ENCODE results near the gene DTL.
"Not testable (repeated sequence)": the region's sequence is repeated elsewhere in the genome, so short reads cannot be mapped to it uniquely, and the experiment has no call there.

The DTL gene, protein sequence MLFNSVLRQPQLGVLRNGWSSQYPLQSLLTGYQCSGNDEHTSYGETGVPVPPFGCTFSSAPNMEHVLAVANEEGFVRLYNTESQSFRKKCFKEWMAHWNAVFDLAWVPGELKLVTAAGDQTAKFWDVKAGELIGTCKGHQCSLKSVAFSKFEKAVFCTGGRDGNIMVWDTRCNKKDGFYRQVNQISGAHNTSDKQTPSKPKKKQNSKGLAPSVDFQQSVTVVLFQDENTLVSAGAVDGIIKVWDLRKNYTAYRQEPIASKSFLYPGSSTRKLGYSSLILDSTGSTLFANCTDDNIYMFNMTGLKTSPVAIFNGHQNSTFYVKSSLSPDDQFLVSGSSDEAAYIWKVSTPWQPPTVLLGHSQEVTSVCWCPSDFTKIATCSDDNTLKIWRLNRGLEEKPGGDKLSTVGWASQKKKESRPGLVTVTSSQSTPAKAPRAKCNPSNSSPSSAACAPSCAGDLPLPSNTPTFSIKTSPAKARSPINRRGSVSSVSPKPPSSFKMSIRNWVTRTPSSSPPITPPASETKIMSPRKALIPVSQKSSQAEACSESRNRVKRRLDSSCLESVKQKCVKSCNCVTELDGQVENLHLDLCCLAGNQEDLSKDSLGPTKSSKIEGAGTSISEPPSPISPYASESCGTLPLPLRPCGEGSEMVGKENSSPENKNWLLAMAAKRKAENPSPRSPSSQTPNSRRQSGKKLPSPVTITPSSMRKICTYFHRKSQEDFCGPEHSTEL

DNA sequence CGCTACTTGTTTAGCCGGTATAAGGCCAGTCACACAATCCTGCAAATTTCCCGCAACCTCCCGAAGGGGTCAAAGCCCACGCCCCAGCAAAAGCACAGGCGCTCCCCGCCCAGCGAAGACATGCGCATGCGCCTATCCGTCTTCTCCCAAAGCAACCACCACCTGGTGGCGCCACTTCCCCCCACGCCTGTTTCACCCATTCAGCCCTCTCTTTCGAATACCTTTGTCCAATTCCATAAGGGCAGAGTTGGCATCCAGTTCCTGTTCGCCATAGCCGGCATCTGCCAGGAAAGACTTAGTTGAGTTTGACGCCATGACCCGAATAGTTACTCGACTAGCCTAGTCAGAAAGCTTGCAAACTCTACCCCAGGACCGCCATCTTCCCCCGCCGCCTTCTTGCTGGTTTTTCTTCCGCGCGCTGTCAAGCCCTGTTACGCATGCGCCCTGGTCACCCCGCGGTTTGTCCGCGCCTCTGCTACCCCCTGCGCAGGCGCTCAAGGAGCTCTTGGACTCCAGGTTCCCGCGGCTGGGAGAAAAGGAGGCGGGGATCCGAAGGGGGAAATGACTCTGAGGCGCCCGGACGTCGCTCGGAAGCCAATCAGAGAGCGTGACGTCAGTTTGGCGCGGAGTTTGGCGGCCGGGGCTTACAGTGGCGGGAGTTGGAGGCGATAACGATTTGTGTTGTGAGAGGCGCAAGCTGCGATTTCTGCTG is at the start of gene DTL, which contains the start of gene INTS7:
DTL (plus strand) TSS at position 626 of the 712 bp plus-strand sequence. CDS start 143 bp downstream, outside the sequence.
INTS7 (minus strand) TSS at position 435 of the 712 bp plus-strand sequence; CDS start at position 315, 120 bp downstream.
- peak; percentile 98 for DNase-seq

GRCh38 chr1:211986628-211987254 is 48.8 kb upstream of the DTL start:
- no peak for DNase-seq

DNA sequence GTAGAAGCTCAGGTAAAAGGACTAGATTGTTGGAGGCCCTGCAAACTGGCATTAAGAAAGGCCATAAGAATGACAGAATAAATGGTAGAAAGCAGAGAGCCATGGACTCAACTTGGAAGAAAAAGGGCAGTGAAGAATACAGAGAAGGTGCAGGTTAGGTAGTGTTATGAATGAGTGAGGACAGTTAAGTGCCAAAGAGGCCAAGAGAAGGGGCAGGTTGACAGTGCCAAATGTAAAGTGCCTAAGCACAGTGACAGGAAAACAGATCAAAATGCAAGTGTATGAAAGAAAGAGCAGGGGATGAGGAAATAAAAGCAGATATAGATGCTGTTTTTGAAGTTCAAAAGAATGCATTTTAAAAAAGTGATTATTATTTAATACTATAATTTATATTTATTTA is 43.9 kb upstream of the DTL start:
- DNase-seq = no peak

DNA sequence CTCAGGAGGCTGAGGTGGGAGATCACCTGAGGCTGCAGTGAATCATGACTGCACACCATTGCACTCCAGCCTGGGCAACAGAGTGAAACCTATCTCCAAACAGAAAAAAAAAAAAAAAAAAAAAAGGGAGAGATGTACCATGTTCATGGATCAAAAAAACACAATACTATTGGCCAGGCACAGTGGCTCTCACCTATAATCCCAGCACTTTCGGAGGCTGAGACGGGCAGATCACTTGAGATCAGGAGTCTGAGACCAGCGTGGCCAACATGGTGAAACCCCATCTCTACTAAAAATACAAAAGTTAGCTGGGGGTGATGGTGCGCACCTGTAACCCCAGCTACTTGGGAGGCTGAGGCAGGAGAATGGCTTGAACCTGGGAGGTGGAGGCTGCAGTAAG is 38.1 kb upstream of the DTL start:
- DNase-seq = not testable (repeated sequence)

DNA sequence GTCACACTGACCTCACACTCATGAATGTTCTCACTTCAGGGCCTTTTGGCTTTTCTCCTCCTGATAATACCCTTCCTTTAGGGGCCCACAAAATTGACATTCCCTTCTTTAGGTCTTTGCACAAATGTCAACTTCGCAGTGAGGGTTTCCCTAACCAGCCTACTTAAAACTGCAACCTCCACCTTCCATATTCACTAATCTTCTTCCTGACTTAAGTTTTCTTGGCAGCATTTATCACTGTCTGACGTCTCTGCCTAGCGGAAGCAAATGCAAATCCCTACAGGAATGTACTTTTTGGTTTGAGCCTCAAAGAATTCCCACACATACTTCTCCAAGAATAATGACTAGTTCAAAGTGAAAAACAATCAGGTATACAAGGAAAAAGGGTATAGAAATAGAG is 33.0 kb upstream of the DTL start:
- no peak for DNase-seq

DNA sequence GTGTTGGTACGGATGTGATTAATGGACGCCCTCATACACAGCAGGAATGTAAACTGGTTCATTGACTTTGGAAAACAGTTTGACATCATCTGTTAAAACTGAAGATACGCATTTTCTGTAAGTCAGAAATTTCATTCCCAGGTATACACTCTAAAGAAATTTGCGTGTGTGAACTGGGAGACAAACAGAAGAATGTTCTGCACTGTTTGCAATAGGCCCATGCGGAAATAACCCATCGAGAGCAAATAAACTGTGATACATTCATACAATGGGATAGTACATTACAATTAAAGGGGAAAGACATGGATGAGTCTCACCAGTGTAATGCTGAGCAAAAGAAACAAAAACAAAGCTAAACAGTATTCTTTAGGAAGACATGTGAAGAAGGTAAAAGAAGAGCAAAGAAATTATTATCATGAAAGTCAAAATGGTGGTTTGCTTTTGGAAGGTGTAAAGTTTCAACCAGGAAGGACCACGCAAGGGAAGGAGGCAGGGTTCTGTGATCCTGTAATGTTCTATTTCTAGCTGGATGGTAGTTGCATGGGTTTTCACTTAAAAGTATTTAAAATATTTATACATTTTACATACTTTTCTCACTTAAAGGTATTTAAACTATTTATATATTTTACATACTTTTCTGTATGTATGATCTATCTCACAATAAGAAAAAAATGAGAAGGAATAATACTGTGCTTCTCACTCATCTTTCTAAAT is 30.5 kb upstream of the DTL start:
- DNase-seq = no peak

GRCh38 chr1:212007178-212007577 is 28.4 kb upstream of the DTL start:
- no peak for DNase-seq

DNA sequence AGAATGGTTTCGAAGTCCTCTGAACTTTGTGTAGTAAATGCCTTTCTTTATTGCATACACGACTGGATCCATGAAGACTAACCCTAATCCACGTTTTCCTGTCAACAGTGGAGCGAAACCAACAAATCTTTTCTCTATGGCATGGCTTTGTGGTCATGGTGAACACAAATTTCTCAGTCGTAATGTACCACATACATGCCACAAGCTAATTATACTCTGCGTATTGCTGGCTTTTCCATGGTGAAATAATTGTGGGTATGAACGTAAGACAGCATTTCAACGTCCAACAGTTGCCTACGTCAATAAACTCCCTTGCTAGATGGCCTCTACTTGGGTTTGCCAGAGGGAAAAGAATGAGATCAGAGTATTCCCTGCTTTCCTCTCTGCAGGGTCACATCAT is 27.7 kb upstream of the DTL start:
- DNase-seq = no peak

DNA sequence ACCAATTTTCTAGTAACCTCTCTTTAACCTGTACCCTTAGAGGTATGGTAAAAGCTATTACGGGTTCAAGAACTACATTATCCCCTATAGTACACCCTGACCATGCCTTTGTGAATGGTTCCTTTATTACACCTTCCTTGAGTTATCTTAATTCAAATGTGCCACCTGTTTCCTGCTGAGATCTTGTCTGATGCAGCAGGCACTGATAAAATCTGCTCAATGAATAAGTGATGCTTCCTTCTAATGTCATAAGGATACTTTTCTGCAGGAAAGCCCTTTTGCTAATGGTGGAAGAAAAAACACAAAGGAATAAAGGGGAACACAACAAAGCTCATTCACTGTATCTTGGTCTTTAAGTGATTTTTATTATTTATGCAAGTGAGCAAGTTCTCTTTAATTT is 26.0 kb upstream of the DTL start:
- DNase-seq = no peak

DNA sequence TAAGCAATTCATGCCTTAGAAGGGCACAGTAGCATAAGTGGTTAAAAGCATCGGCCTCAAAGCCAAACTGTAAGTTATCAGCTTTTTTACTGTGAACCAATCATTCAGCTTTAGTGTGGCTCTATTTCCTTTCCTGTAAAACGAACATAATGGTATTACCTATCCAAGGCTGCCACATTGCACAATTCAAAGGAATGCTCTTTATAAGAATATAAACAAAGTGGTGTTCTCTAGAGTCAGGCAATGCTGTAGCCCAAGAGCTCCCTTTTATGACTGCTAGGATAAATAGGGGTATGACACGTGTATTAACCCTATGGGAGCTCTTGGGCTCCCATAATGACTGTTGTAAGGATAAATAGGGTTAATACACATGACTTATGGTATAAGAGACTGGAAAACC is 25.5 kb upstream of the DTL start:
- no peak for DNase-seq

DNA sequence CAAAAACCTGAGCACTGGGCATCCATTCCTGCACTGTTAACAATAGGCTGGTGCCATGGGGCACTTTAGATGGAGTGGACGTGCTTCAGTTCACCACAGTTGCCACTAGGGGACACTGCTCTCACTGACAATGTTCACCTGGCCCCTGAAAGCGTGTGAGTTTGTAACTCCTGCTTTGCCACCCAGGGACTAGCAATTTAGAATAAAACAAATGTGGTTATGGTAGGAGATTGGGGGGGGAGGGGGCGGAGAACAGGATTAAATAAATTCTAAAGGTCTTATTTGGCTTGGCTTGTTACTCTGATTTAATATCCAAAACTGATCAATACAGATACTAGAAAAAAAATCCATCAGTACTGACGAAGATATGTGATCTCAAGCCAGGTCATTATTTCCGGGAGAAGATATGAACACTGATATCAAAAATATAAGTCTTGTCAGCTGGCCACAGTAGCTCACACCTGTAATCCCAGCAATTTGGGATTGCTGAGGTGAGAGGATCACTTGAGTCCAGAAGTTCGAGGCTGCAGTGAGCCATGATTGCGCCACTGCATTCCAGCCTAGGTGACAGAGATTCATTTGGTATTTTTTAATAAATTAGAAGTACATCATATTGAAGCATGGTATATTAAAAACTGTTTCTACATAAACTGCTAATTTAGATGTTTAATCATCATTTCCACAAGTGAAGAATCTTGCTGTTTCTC is 23.4 kb upstream of the DTL start:
- peak; percentile 71 for DNase-seq

DNA sequence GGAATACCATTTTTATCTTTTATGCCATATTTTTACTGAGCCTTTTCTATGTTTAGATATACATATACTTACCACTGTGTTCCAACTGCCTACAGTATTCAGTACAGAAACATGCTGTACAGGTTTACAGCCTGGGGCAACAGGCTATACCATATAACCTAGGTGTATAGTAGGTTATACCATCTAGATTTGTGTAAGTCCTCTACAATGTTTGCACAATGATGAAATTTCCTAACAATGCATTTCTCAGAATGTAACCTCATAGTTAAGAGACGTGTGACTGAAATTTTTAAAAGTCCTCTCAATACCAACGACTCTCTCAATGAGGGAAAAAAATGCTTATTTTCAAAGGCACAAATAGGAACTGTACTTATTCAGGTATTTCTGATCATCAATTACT is 21.9 kb upstream of the DTL start:
- DNase-seq = no peak

GRCh38 chr1:212020975-212021374 is 14.6 kb upstream of the DTL start:
- DNase-seq = no peak

DNA sequence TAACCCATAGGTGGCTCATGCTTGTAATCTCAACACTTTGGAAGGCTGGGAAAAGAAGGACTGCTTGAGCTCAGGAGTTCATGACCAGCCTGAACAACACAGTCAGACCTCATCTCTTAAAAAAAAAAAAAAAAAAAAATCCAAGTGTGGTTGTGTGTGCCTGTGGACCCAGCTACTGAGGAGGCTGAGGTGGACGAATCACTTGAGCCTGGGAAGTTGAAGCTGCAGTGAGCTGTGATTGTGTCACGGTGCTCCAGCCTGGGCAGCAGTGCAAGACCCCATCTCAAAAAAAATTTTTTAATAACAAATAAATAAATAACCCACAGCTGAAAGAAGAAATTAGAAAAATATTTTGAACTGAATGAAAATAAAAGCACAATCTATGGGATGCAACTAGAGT is 14.0 kb upstream of the DTL start:
- DNase-seq = no peak

DNA sequence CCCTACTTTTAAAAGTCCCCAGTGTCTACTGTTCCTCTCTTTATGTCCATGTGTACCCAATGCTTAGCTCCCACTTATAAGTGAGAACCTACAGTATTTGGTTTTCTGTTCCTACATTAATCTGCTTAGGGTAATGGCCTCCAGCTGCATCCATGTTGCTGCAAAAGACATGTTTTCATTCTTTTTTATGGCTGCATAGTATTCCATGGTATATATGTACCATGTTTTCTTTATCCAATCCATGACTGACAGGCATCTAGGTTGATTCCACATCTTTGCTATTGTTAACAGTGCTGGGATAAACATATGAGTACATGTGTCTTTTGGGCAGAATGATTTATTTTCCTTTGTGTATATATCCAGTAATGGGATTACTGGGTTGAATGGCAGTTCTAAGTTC is 12.6 kb upstream of the DTL start:
- not testable (repeated sequence) for DNase-seq

DNA sequence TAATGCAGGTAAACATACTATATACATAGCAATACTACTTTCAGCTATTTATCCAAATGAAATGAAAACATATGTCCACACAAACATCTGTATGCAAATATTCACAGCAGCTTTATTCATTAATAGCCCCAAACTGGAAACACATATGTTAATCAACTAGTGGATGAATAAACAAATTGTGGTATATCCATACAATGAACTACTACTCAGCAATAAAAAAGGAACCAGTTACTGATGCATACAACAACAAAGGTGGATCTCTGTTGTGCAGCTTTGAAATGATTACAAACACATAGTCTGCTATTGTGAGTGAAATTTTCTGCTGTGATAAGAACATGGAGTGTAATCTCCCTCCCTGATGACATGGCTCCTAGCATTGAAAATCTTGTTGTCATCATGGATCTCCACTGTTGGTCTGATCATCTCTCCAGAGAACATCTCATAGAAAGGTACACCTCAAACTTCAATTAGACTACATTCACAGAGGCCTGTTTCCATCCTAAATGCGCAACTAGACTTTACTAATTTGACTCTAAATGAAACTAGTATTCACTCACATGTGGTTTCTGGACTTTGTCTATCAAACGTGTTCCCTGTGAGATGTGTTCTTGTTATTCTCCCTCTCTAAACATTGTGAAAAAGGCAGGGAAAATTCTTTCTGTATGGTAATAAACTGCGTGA is 10.9 kb upstream of the DTL start:
- DNase-seq = no peak

DNA sequence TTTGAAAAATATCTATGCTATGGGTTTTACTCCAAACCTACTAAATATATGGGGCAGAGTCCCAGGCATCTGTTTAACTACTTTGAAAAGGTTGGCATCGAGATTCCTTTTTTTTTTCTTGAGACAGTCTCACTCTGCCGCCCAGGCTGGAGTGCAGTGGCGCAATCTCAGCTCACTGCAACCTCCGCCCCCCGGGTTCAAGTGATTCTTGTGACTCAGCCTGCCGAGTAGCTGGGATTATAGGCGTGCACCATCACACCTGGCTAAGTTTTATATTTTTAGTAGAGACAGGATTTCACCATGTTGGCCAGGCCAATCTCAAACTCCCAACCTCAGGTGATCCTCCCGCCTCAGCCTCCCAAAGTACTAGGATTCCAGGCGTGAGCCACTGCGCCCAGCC is 7.8 kb upstream of the DTL start:
- DNase-seq = not testable (repeated sequence)

DNA sequence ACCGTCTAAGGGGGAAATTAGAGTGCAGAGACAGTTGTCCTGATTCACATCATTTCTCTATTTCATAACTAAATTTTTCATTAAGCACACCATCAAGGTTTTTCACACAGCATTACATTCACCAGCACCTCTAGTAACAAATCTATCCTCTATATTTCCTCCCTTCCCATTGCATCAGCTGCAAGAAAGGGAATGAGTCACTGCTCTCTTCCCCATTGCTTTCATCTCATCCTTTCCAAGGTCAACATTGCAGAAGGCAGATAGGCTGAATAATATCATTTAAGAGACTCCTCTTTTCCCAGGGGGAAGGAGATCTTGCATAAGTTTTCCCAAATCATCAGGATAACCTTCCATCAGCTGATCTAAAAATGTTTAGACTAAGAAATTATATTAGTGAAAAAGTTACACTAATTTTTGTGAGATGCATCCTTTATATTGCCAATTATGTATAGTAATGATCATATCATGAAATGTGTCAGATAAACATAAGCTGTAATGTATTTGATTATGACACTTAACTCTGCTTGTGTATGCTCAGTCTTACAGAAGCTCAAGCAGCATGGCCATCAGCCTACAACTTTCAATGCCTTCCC is 4.5 kb upstream of the DTL start:
- DNase-seq = no peak

DNA sequence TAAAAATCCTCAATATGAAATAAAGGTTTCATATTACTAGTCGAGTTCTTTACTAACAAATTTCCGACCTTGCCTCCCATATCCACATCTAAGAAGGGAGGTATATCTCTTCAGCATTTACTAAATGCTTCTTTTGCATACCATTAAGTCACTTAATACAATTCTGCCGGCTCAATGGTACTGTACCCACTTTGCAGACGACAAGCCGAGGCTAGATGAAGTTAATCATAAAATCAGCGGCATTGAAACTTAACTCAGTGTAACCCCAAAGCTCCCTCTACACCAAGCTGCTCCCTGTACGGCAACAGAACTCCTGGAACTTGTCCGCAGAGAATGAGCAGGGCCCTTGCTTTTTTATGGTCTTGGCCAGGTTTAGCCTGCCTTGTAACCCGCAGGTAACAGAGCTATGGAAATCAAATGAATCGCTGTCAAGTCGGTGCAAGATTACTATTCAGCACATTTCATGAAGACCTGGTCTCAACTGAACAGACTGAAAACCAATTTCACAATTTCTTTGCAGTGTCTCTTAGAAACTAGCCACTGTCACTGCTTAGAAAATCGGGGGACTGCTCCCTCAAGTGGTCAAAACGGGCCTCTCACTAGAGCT is 929 bp upstream of the DTL start:
- DNase-seq = no peak
